SK-N-DZ (cell line): ENCODE measurements around the gene OR8B8. TPM values are rescaled to one million over a fixed set of nuclear protein-coding genes. Genes with fewer than 3 reads are reported as not detected.
"Not testable (repeated sequence)": the region's sequence is repeated elsewhere in the genome, so short reads cannot be mapped to it uniquely, and the experiment has no call there.

Source experiments
- DNase-seq: peaks from one replicate; pipeline ENCODE4 v3.0.0-alpha.2; 2015; ENCODE audit warnings: low spot score
- polyA plus RNA-seq, 2 experiments: library from polyadenylated mRNA; depleted of rRNA; stranded (reverse); fragments of >200 nt; gene quantifications; 2 replicates each; pipeline ENCODE4 v1.2.3, GENCODE V29; 2014

The OR8B8 gene
- polyA plus RNA-seq (2014; cell fraction: cytosol; rRNA removed), result not detected in 2 replicates
- polyA plus RNA-seq (2014; cell fraction: nucleus; rRNA removed), result not detected in 2 replicates

DNA sequence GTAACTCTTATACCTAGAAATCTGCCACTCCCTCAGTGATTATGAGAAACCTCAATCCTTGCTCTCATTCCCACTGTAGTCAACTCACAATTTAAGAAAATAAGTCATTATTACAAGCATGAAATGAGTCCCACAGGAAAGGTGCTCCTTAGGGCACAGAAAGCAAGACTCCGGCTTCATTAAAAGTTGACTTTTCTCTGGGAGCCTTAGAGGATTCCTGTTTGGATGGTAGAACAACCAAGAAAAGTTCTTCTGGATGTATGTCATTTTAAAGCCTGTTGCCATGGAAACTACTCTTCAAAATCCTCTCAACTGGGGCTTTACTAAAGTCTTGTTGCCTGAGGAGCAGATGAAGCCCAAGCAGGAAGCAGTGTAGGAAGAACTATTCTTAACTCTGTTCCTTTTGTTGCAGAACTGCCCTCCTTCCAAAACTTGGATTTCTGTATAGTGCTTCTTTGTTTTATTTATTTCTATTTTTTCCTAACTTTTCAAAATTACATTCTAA lies at the start of gene OR8B8:
OR8B8 (minus strand) TSS at position 51 of the 505 bp plus-strand sequence. CDS start 4,611 bp downstream, outside the sequence.
- no peak for DNase-seq

DNA sequence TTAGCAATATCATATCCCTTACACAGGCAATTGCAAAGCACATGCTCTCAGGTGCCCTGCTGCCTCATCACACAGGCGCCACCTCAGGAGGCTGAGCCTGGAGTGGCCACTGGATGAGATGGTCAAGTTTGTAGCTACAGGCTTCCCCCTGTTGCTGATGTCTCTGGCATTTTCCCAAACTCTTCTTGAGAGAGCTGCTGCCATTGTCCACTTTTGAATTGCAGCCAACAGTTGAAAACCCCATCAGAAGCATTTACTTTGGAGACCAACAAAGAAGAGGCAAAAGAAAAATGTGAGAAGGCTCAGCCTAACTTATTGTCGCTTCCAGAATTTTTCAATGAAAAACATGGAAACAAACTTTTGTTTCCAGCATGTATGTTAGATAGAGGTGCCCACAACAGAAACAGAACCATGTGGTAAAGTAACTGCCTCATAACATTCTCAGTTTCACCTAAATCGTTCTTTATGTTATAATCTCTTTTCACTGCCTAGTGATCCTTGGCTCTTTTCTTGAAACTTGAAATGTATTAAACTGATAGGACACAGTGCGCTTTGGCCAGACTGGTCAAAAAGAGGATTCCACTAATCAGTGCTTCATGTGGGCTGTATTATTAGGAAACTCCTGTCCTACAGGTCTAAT lies 47.6 kb upstream of the OR8B8 start:
- DNase-seq, result no peak

DNA sequence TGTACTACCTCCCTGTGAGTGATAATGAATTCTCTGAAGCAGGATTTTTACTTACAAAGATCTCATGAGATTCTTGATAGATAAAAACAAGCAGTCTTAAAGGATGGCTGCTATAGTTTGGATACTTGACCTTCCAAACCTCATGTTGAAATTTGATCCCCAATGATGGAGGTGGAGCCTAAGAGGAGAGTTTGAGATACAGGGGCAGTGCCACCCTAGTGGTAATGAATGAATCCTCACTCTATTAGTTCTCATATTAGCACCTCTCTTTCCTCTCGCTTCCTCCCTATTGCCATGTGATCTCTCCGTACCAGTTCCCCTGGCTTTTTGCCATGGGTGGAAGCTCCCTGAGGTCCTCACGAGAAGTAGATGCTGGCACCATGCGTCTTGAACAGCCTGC lies 37.9 kb upstream of the OR8B8 start:
- DNase-seq, result no peak

GRCh38 chr11:124482362-124483147 lies 37.1 kb upstream of the OR8B8 start:
- DNase-seq, result no peak

DNA sequence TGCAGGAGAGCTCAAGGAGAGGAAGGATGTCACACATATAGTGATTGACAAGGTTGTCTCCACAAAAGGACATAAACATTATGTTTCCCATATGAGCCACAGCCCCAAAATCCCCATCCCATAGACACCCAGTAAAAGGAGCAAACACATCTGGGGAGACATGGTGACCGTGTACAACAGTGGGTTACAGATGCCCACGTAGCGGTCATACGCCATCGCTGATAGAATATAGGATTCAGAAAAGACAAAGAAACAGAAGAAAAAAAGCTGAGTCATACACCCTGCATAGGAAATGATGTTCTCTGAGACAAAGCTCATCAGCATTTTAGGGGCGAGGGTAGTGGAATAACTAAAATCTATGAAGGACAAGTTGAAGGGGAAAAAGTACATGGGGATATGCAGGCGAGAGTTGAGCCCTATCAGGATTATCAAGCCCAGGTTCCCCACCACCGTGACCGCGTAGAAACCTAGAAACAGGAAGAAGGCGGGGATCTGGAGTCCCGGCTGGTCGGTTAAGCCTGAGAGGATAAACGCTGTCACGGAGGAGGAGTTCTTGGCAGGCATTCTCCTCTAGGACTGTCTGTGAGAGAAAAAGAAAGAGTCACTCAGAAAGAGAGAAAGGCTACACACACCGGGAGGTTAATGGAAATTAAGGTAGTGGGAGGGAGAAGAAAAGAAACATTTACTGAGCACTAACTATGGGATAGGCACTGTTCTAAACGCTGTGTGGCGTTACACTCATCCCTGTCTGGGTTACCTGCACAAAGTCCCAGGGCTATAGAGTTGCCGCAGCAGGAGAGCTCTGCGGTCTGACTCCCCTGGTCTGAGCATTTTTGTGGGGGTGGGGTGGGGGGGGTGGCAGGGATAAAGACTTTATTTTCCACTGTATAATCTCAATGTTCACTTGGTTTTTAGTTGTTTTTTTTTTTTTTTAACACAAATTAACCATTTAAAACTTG lies 36.1 kb upstream of the OR8B8 start:
- DNase-seq, result no peak

DNA sequence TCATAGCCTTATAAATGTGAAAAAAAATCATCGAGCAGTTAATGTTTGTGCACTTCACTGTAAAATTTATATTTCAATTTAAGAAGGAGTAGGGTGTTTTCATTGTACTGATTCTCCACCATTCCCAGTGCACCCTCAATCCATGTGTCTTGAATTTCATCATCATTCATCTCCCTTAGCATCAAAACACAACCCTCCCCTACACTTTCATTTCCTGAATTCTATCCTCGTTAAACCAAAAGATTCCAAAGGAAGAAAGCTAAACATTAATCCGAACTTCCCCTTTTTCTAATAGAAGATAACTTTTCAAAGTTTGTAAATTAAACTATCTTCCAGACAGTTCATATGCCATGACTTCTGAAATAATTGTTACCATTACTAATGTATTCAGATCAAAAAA lies 34.1 kb upstream of the OR8B8 start:
- DNase-seq, result no peak

DNA sequence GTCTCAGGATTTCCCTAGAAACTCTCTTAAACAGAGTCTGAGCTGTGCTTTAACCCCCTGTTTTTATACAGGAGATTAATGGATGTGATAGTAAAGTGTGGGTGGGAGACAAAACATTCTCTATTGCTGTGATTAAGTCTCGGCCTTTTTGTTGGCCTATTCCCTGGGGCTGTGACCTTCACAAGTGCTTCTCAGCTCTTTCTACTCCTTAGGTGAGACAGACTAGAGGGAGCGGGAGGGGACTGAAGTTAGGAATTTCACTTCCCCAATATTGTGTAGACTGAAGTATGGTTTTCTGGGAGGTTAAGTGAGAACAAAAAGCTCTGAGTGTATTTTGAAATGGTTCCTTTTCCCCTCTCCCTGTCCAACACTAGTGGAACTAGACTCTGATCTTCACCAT lies 29.8 kb upstream of the OR8B8 start:
- no peak for DNase-seq

DNA sequence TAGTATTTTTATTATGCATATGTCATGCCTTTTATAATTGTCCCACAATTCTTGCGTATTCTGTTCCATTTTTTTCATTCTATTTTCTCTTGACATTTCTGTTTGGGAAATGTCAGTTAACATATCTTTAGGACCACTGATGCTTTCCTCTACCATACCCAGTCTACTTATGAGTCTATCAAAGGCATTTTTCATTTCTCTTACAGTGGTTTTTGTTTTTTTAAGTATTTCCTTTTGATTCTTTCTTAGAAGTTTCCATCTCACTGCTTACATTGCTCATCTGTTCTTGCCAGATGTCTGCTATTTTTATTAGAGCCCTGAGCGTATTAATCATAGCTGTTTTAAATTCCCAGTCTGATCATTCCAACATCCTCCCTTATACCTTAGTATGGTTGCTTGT lies 29.3 kb upstream of the OR8B8 start:
- no peak for DNase-seq

GRCh38 chr11:124474079-124474478 lies 28.6 kb upstream of the OR8B8 start:
- DNase-seq, result no peak

DNA sequence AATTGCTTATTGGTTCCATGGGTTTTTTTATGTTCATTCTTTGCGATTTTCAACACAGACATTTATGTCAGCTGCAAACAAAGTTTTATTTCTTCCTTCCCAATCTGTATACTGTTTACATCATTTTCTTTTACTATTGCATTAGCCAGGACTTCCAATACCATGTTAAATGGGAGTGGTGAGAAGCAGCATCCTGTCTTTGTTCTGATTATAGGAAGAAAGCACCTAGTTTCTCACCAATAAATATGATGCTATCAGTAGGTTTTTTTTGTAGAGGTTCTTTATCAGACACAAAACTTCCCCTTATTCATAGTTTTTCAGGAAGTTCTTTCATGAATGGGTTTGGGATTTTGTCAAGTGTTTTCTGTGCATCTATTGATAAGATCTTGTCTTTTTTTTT lies 28.0 kb upstream of the OR8B8 start:
- no peak for DNase-seq

GRCh38 chr11:124470561-124471227 lies 25.2 kb upstream of the OR8B8 start:
- DNase-seq, result no peak

GRCh38 chr11:124467381-124467927 lies 22.0 kb upstream of the OR8B8 start:
- no peak for DNase-seq

- no peak for DNase-seq
Measured at GRCh38 chr11:124465368-124465767, 19.9 kb upstream of the OR8B8 start.

DNA sequence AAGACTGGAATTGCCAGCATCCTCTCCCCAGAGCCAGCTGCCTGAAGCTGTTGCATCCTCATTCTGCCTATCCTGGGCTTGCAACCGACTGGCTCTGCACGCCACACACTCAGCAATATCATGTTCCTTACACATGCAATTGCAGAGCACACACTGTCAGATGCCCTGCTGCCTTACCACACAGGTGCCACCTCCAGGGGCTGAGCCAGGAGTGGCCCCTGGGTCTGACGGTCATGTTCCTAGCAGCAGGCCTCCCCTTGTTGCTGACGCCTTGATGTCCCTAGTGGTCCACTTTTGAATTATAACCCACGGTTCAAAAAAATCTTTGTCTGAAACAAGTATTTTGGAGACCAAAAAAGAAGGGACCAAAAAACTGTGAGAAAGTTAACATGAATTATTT lies 18.5 kb upstream of the OR8B8 start:
- no peak for DNase-seq

DNA sequence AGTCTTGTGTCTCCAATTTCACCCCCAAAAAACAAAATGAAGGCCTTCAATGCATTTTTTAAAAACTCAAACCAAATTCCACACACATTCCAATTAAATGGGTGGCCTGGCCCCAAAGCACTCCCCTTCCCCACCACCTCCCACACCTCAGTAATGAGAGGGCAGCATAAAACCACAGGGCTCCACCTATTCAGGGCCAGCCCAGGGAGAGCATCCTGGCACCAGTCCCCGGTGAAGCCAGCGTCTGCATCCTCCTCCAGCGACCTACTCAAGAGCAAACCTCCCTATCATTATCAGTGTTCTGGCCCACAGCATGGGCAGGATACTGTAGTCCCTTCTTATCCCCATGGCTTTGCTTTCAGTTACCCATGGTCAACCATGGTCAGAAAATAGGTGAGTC lies 17.8 kb upstream of the OR8B8 start:
- DNase-seq, result no peak

GRCh38 chr11:124460459-124460858 lies 15.0 kb upstream of the OR8B8 start:
- DNase-seq, result no peak

DNA sequence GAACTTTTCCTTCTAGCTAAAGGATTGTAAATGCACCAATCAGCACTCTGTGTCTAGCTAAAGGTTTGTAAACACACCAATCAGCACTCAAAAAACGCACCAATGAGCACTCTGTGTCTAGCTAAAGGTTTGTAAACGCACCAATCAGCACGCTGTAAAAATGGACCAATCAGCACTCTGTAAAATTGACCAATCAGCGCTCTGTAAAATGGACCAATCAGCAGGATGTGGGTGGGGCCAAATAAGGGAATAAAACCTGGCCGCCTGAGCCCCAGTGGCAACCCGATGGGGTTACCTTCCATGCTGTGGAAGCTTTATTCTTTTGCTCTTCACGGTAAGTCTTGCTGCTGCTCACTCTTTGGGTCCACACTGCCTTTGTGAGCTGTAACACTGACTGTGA lies 13.9 kb upstream of the OR8B8 start:
- not testable (repeated sequence) for DNase-seq

GRCh38 chr11:124454552-124454951 lies 9.1 kb upstream of the OR8B8 start:
- no peak for DNase-seq

- no peak for DNase-seq
Measured at GRCh38 chr11:124446916-124447315, 1.4 kb upstream of the OR8B8 start.

DNA sequence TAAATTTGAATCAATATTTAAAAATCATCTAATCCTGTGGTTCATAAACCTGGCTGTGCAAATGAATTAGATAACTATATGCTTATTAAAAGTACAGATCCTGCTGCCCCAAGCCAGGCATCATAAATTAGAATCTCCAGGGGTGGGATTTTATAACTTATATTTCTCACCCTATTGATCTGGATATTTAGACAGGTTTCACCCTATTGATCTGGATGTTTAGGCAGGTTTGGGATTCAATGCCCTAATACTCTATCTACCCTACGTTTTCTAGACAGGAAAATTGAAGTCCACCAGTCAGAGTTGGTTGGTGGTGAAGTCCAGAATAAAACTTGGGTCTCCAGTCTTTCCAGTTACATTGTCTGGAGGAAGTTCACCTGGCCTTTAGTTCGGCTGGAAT lies 2.6 kb downstream of the OR8B8 start:
- no peak for DNase-seq

DNA sequence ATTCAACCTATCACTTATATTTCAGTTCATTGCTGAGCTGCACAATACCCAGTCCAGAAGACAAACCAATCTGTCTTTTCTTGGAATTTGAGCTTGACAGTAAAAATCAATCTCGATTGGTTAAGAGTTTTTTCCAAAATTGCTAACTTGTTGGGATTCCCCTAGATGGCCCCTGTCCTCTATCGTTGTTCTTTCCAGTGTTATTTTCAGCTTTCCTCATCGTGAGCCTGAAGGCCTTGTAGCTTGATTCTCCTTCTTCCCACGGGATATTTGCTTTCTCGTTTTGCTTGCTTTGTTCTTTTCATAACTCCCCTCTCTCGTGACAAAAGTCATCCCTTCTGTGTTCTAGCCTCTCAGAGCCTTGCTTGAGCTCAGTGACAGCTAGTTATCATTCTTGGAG lies 3.1 kb downstream of the OR8B8 start:
- DNase-seq, result no peak
